DND-41 (cell line): ENCODE data around the gene FAM163B.

ENCODE experiments used
- EZH2 ChIP-seq: IDR thresholded peaks from 3 replicates; pipeline ENCODE4 v1.6.1; 2012; ENCODE audit warnings: borderline replicate concordance, low read depth, mild to moderate bottlenecking, moderate library complexity, low read length, inconsistent platforms; ENCODE audit not compliant: severe bottlenecking
- TF ChIP-seq, protein P1 (sequence below): IDR thresholded peaks from 2 replicates; pipeline ENCODE4 v1.5.1; 2012; ENCODE audit warnings: borderline replicate concordance, low read length, moderate library complexity, mild to moderate bottlenecking; ENCODE audit not compliant: poor library complexity, severe bottlenecking; ENCODE audit errors: extremely low read depth

DNA sequence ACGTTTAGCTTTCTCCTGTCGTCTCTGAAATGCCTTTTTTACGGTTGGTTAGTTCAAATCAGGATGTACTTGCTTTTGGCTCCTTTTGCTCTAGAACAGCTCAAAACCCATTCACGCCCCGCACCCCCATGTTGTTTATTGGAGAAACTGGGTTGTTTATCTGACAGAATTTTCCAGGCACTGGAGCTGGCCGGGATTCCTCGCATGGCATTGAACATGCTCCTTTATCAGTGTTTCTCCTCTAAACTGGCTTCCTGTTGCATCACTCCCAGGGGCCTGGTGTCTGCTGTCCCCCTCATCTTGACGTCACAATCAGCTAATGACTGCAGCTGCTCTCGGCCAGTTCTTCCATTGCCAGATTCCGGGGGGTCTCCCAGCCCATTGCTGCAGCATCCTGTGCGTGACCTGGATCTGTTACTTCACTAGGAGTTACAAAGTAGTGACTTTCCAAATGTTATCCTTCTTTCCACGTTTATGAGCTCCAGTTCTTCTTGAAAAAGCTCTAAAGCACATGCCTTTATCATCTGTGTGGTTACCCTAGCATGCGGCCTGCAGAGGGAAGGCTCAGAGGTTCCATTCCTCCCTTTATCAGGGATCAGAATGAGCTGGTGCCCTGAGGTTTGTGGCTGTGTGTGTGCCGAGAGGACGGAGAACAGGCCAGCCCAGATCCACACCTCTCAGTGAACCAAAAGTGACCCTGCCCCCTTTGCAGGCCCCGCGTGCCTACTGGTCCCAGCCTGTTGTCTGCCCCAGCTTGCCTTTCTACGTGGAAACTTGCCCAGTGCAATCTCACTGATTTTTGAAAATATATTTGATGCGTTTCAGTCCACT is 27.5 kb downstream of the FAM163B start:
- TF ChIP-seq, protein P1, sequence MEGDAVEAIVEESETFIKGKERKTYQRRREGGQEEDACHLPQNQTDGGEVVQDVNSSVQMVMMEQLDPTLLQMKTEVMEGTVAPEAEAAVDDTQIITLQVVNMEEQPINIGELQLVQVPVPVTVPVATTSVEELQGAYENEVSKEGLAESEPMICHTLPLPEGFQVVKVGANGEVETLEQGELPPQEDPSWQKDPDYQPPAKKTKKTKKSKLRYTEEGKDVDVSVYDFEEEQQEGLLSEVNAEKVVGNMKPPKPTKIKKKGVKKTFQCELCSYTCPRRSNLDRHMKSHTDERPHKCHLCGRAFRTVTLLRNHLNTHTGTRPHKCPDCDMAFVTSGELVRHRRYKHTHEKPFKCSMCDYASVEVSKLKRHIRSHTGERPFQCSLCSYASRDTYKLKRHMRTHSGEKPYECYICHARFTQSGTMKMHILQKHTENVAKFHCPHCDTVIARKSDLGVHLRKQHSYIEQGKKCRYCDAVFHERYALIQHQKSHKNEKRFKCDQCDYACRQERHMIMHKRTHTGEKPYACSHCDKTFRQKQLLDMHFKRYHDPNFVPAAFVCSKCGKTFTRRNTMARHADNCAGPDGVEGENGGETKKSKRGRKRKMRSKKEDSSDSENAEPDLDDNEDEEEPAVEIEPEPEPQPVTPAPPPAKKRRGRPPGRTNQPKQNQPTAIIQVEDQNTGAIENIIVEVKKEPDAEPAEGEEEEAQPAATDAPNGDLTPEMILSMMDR, result no peak
- no peak for TF ChIP-seq EZH2
